ENCODE data around the gene GCLC.

GRCh38 chr6:53539561-53539960, 5.3 kb downstream of the GCLC start:
- TF ChIP-seq CTCF (tag by site-specific recombination; IDR thresholded peaks at IDR 0.05) (no peak), TCF7L2 (IDR thresholded peaks at IDR 0.05; ENCODE audit: borderline replicate concordance, low read depth, low read length) (no peak), ZNF624 (tag by site-specific recombination; IDR thresholded peaks at IDR 0.05) (no peak), ELK4 (IDR thresholded peaks at IDR 0.05; ENCODE audit: borderline replicate concordance, low read depth, low read length) (no peak), REST (tag by site-specific recombination; IDR thresholded peaks at IDR 0.05) (no peak), ZNF302 (tag by site-specific recombination; IDR thresholded peaks at IDR 0.05; ENCODE audit: low read depth) (no peak)
- TF ChIP-seq, protein P1, sequence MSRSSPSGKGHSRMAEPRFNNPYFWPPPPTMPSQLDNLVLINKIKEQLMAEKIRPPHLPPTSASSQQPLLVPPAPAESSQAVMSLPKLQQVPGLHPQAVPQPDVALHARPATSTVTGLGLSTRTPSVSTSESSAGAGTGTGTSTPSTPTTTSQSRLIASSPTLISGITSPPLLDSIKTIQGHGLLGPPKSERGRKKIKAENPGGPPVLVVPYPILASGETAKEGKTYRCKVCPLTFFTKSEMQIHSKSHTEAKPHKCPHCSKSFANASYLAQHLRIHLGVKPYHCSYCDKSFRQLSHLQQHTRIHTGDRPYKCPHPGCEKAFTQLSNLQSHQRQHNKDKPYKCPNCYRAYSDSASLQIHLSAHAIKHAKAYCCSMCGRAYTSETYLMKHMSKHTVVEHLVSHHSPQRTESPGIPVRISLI (tag by site-specific recombination; IDR thresholded peaks at IDR 0.05), result no peak
- TF ChIP-seq, protein P2, sequence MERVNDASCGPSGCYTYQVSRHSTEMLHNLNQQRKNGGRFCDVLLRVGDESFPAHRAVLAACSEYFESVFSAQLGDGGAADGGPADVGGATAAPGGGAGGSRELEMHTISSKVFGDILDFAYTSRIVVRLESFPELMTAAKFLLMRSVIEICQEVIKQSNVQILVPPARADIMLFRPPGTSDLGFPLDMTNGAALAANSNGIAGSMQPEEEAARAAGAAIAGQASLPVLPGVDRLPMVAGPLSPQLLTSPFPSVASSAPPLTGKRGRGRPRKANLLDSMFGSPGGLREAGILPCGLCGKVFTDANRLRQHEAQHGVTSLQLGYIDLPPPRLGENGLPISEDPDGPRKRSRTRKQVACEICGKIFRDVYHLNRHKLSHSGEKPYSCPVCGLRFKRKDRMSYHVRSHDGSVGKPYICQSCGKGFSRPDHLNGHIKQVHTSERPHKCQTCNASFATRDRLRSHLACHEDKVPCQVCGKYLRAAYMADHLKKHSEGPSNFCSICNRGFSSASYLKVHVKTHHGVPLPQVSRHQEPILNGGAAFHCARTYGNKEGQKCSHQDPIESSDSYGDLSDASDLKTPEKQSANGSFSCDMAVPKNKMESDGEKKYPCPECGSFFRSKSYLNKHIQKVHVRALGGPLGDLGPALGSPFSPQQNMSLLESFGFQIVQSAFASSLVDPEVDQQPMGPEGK (tag by site-specific recombination; IDR thresholded peaks at IDR 0.05), result no peak
